ENCODE results near the gene PRPF4. TPM values are rescaled to one million over a fixed set of nuclear protein-coding genes. Genes with fewer than 3 reads are reported as not detected.
A peak's percentile ranks its signal among the peaks of the same experiment; 100 is the strongest.

Gene PRPF4
- total and polyA plus RNA-seq, 8 donors: 3.2 to 25.0 (median 9.9) TPM

- intact Hi-C loops (cut with DNase I; ENCODE audit: low total_unique reads): no loop called here
- peaks cover 0 to 21% (median 4%) of the 10 kb centered on the region in 4 donors for H3K36me3 ChIP-seq
- no peak overlapping the region for H3K4me3 ChIP-seq
- 69 to 80% (median 77%) methylated on average over 4 of the region's 4 CpGs for WGBS, 5 donors
- DNase-seq: no peak
- no peak overlapping the region for H3K27ac ChIP-seq
- TF ChIP-seq CTCF (IDR thresholded peaks at IDR 0.05): no peak
- no peak for TF ChIP-seq EP300 (IDR thresholded peaks at IDR 0.05)
- TF ChIP-seq POLR2A (IDR thresholded peaks at IDR 0.05): no peak
- TF ChIP-seq POLR2AphosphoS5 (IDR thresholded peaks at IDR 0.05): no peak
- H3K4me1 ChIP-seq: no peaks in the 10 kb centered on the region
- H3K27me3 ChIP-seq: no peaks in the 10 kb centered on the region
- H3K9me3 ChIP-seq: no peaks in the 10 kb centered on the region
These were observed 56.3 kb downstream of the PRPF4 start for GRCh38 chr9:113331780-113332179.

DNA sequence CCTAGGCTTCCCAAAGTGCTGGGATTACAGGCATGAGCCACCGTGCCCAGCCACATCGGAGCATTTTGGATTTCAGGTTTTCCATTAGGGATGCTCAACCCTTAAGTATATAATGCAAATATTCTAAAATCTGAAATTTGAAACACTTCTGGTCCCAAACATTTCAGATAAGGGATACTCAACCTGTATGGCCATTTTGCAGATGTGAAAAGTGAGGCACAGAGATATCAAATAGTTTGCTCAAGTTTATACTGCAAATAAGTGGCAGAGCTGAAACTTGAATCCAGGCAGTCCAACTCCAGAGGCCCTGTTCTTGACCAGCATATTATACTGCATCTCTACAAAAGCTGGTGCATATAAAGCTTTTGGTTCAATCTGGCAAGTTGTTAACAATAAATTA, 62.3 kb downstream of the PRPF4 start:
- Histone ChIP-seq H3K27me3 (no peaks in the 10 kb centered on the region), H3K27ac (no peak overlapping the region), H3K4me3 (no peak overlapping the region), H3K36me3 (no peaks in the 10 kb centered on the region), H3K9me3 (no peaks in the 10 kb centered on the region), H3K4me1 (peaks cover 5 to 23% (median 14%) of the 10 kb centered on the region in 4 donors)
- WGBS, 5 donors: 93 to 100% (median 95%) methylated on average over 2 of the region's 2 CpGs
- TF ChIP-seq CTCF (IDR thresholded peaks at IDR 0.05) (no peak), EP300 (IDR thresholded peaks at IDR 0.05) (no peak), POLR2A (IDR thresholded peaks at IDR 0.05) (no peak), POLR2AphosphoS5 (IDR thresholded peaks at IDR 0.05) (no peak)
- no peak for DNase-seq
- intact Hi-C loops (cut with DNase I; ENCODE audit: low total_unique reads): no loop called here

GRCh38 chr9:113340011-113340699, 64.7 kb downstream of the PRPF4 start, which contains the start of gene WDR31:
WDR31 (minus strand) TSS chr9:113340275; CDS start chr9:113332022, 8,253 bp downstream.
- TF ChIP-seq POLR2AphosphoS5 (IDR thresholded peaks at IDR 0.05): peak; percentile 66 to 83 (median 66)
- TF ChIP-seq EP300 (IDR thresholded peaks at IDR 0.05): no peak
- TF ChIP-seq POLR2A (IDR thresholded peaks at IDR 0.05): no peak
- TF ChIP-seq CTCF (IDR thresholded peaks at IDR 0.05): peak in 1 of 7 experiments; percentile 4
- H3K36me3 ChIP-seq: no peaks in the 10 kb centered on the region
- 0 to 1% (median 0%) methylated on average over 17 to 46 of the region's 46 CpGs for WGBS, 5 donors
- peak within 1 kb of the TSS; percentile 72 to 93 (median 92) for H3K4me3 ChIP-seq
- peak; percentile 90 to 97 for DNase-seq
- no peaks in the 10 kb centered on the region for H3K9me3 ChIP-seq
- no peaks in the 10 kb centered on the region for H3K27me3 ChIP-seq
- peaks cover 8 to 37% (median 20%) of the 10 kb centered on the region in 4 donors for H3K4me1 ChIP-seq
- intact Hi-C loops (cut with DNase I; ENCODE audit: low total_unique reads): loop anchor here (10.0 kb wide), 1 partner anchor 55 kb away; no protein-coding TSS in a partner anchor
- peak within 1 kb of the TSS; percentile 72 to 87 (median 76) for H3K27ac ChIP-seq

DNA sequence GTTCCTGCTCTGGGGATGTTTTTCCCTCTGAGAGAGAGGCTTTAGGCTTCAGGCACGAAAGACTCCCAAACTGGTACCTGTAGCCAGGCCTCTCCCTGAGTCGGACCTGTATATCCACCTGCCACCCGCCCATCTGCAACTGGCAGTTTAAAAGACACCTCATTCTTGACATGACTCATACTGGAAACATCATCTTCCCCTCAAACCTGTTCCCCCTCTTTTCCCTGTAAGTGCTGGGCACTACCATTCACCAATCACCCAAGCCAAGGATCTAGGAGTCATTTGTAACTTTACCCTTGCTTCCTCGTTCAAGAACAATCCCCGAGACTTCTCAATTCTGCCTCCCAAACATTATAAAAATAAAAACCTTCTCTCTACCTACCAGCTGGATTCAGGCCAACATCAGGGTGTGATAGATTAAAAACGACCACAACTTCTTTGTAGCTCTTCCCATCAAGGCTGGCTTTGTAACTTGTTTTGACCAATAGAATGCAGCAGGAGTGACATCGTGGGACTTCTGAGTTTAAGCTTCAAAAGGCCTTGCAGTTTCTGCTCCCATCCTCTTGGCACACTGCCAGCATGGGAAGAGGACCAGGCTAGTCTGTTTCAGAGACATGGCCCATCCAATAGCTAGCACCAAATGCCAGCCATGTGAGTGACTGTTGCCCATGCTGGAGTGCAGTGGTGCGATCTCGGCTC, 66.4 kb downstream of the PRPF4 start:
- no peaks in the 10 kb centered on the region for H3K9me3 ChIP-seq
- peak in 1 of 2 donors; percentile 32 for DNase-seq
- WGBS, 5 donors: 59 to 69% (median 67%) methylated on average over 9 of the region's 9 CpGs
- TF ChIP-seq CTCF (IDR thresholded peaks at IDR 0.05) (no peak), EP300 (IDR thresholded peaks at IDR 0.05) (no peak), POLR2AphosphoS5 (IDR thresholded peaks at IDR 0.05) (no peak), POLR2A (IDR thresholded peaks at IDR 0.05) (no peak)
- H3K36me3 ChIP-seq: no peaks in the 10 kb centered on the region
- H3K4me1 ChIP-seq: peaks cover 8 to 37% (median 20%) of the 10 kb centered on the region in 4 donors
- no peak overlapping the region for H3K4me3 ChIP-seq
- intact Hi-C loops (cut with DNase I; ENCODE audit: low total_unique reads): loop anchor here (10.0 kb wide), 1 partner anchor 53 kb away; no protein-coding TSS in a partner anchor
- no peaks in the 10 kb centered on the region for H3K27me3 ChIP-seq
- H3K27ac ChIP-seq: no peak overlapping the region

Data from stomach (tissue), 9 donors.